Hepatocyte (in vitro differentiated cells): ENCODE results near the gene GMPR. TPM values are rescaled to one million over a fixed set of nuclear protein-coding genes. Genes with fewer than 3 reads are reported as not detected.

ENCODE experiments used
- DNase-seq: peaks from one replicate; pipeline ENCODE4 v3.0.0-alpha.2; 2016; ENCODE audit warnings: low spot score
- H2AFZ ChIP-seq: fragments of 200-600 bp; sonication (generic); 2 replicates; pipeline ENCODE4 v1.6.0; 2016; ENCODE audit warnings: antibody characterized with exemption, mild to moderate bottlenecking
- H3K27ac ChIP-seq: fragments of 200-600 bp; sonication (generic); 2 replicates; pipeline ENCODE4 v1.5.1; 2016; ENCODE audit warnings: mild to moderate bottlenecking
- H3K27me3 ChIP-seq: fragments of 200-600 bp; sonication (generic); 2 replicates; pipeline ENCODE4 v1.6.1; 2016
- H3K36me3 ChIP-seq: fragments of 200-600 bp; sonication (generic); replicated peaks from 2 replicates; pipeline ENCODE4 v1.5.1; 2016; ENCODE audit warnings: low read depth; ENCODE audit not compliant: insufficient read depth
- H3K4me1 ChIP-seq: fragments of 200-600 bp; sonication (generic); 2 replicates; pipeline ENCODE4 v1.5.1; 2016; ENCODE audit warnings: mild to moderate bottlenecking, moderate library complexity; ENCODE audit not compliant: insufficient read depth
- H3K4me2 ChIP-seq: fragments of 200-600 bp; sonication (generic); 2 replicates; pipeline ENCODE4 v1.6.0; 2016
- H3K4me3 ChIP-seq: fragments of 200-600 bp; sonication (generic); 2 replicates; pipeline ENCODE4 v1.5.1; 2016; ENCODE audit warnings: mild to moderate bottlenecking
- H3K79me2 ChIP-seq: fragments of 200-600 bp; sonication (generic); 2 replicates; pipeline ENCODE4 v1.6.0; 2017; ENCODE audit warnings: mild to moderate bottlenecking
- H3K9me2 ChIP-seq: fragments of 200-600 bp; sonication (generic); replicated peaks from 2 replicates; pipeline ENCODE4 v1.6.0; 2017; ENCODE audit warnings: mild to moderate bottlenecking; ENCODE audit not compliant: insufficient read depth
- H3K9me3 ChIP-seq: fragments of 200-600 bp; sonication (generic); 2 replicates; pipeline ENCODE4 v1.5.1; 2016; ENCODE audit warnings: low read depth, mild to moderate bottlenecking
- H4K20me1 ChIP-seq: fragments of 200-600 bp; sonication (generic); 2 replicates; pipeline ENCODE4 v1.6.0; 2016; ENCODE audit warnings: mild to moderate bottlenecking; ENCODE audit not compliant: insufficient read depth, poor library complexity, severe bottlenecking
- EZH2 ChIP-seq: fragments of 200-600 bp; sonication (generic); IDR thresholded peaks from 2 replicates; pipeline ENCODE4 v1.6.1; 2016; ENCODE audit warnings: antibody characterized with exemption, mild to moderate bottlenecking, borderline replicate concordance
- EZH2phosphoT487 ChIP-seq: fragments of 200-600 bp; sonication (generic); IDR thresholded peaks from one replicate; pipeline ENCODE4 v1.6.1; 2018; ENCODE audit warnings: antibody characterized with exemption, mild to moderate bottlenecking, low read depth, moderate library complexity; ENCODE audit not compliant: unreplicated experiment, severe bottlenecking
- WGBS: methylation state at CpG from one replicate; pipeline ENCODE4 v1.1.6; 2016; ENCODE audit warnings: low lambda C conversion rate; ENCODE audit errors: missing lambda C conversion rate; 5-methylcytosine and 5-hydroxymethylcytosine counted together
- polyA plus RNA-seq: library from polyadenylated mRNA; unstranded; fragments of >200 nt; fragmentation: Nextera tagmentation; extraction: Ambion mirVana; gene quantifications from 2 replicates; pipeline ENCODE4 v1.2.1, GENCODE V29; 2016
- total RNA-seq: library from RNA; depleted of rRNA; stranded (reverse); fragments of >200 nt; gene quantifications from 2 replicates; pipeline ENCODE4 v1.2.3, GENCODE V29; 2014
- TF ChIP-seq, protein P1 (sequence below): fragments of 200-600 bp; sonication (generic); IDR thresholded peaks from 2 replicates; pipeline ENCODE4 v1.5.1; 2016; ENCODE audit warnings: antibody characterized with exemption, mild to moderate bottlenecking; ENCODE audit not compliant: poor library complexity

The GMPR gene
- total and polyA plus RNA-seq, 2 experiments from 2014 or later = 6.1 to 16.5 TPM

- no peak overlapping the region for H2AFZ ChIP-seq
- TF ChIP-seq EZH2phosphoT487 (no peak), EZH2 (no peak)
- TF ChIP-seq, protein P1, sequence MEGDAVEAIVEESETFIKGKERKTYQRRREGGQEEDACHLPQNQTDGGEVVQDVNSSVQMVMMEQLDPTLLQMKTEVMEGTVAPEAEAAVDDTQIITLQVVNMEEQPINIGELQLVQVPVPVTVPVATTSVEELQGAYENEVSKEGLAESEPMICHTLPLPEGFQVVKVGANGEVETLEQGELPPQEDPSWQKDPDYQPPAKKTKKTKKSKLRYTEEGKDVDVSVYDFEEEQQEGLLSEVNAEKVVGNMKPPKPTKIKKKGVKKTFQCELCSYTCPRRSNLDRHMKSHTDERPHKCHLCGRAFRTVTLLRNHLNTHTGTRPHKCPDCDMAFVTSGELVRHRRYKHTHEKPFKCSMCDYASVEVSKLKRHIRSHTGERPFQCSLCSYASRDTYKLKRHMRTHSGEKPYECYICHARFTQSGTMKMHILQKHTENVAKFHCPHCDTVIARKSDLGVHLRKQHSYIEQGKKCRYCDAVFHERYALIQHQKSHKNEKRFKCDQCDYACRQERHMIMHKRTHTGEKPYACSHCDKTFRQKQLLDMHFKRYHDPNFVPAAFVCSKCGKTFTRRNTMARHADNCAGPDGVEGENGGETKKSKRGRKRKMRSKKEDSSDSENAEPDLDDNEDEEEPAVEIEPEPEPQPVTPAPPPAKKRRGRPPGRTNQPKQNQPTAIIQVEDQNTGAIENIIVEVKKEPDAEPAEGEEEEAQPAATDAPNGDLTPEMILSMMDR = no peak
- no peak overlapping the region for H3K27ac ChIP-seq
- no peaks in the 10 kb centered on the region for H3K27me3 ChIP-seq
- H3K4me1 ChIP-seq = peaks cover 6% of the 10 kb centered on the region
- DNase-seq = no peak
- no peaks in the 10 kb centered on the region for H3K9me2 ChIP-seq
- no peak overlapping the region for H3K4me2 ChIP-seq
- WGBS = 79% methylated on average over 5 of the region's 5 CpGs
- no peaks in the 10 kb centered on the region for H3K36me3 ChIP-seq
- H3K9me3 ChIP-seq = no peaks in the 10 kb centered on the region
- H3K79me2 ChIP-seq = no peaks in the 10 kb centered on the region
- no peak overlapping the region for H3K4me3 ChIP-seq
- H4K20me1 ChIP-seq = no peaks in the 10 kb centered on the region
Measured at GRCh38 chr6:16270178-16270794, 31.9 kb downstream of the GMPR start.

DNA sequence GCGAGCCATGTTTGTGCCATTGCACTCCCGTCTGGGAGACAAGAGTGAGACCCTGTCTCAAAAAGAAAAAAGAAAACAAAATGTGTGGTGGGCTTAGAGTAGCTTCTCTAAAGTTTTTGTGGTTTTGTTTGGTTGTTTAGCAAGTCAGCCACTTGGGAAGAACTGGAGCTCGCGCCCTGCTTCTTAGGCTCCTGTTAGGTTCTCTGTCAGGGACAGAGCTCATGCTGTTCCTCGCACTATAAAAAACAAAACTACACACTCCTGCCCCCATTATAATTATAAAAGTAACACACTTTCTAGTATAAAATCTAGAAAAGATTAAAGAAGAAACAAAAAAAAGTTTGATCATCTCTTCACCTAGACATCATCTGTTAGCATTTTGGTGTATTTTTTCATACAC, 33.0 kb downstream of the GMPR start:
- Histone ChIP-seq H3K4me1 (peaks cover 6% of the 10 kb centered on the region), H3K9me2 (no peaks in the 10 kb centered on the region), H4K20me1 (no peaks in the 10 kb centered on the region), H3K4me2 (no peak overlapping the region), H3K9me3 (no peaks in the 10 kb centered on the region), H3K36me3 (no peaks in the 10 kb centered on the region), H2AFZ (no peak overlapping the region), H3K4me3 (no peak overlapping the region), H3K27ac (no peak overlapping the region), H3K27me3 (no peaks in the 10 kb centered on the region), H3K79me2 (no peaks in the 10 kb centered on the region)
- no peak for TF ChIP-seq EZH2
- TF ChIP-seq, protein P1 = no peak
- no peak for TF ChIP-seq EZH2phosphoT487
- DNase-seq = no peak
- WGBS = 95% methylated on average over 5 of the region's 5 CpGs

DNA sequence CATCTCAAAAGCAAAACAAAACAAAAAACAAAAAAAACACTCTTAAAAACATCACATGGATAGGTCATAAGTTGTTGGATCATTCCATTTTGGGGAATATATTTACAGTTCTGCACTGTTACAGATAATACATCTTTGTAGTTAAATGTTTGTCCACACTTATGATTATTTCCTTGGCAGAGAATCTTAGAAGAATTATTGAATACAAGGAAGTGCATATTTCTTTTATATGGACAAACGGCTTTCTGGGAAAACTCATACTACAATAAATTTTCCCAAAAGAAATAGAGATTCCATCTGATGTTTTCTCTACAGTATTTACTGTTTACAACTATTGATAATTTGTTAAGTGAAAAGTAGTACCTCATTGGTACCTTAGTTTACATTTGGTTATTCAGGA, 33.8 kb downstream of the GMPR start:
- H3K9me2 ChIP-seq = no peaks in the 10 kb centered on the region
- H3K4me3 ChIP-seq = no peak overlapping the region
- H3K9me3 ChIP-seq = no peaks in the 10 kb centered on the region
- H3K27me3 ChIP-seq = no peaks in the 10 kb centered on the region
- no peaks in the 10 kb centered on the region for H3K36me3 ChIP-seq
- peaks cover 13% of the 10 kb centered on the region for H3K4me1 ChIP-seq
- H3K4me2 ChIP-seq = no peak overlapping the region
- no peaks in the 10 kb centered on the region for H4K20me1 ChIP-seq
- TF ChIP-seq, protein P1 = no peak
- no peak for TF ChIP-seq EZH2
- no peak for TF ChIP-seq EZH2phosphoT487
- no peaks in the 10 kb centered on the region for H3K79me2 ChIP-seq
- H3K27ac ChIP-seq = no peak overlapping the region
- no peak for DNase-seq
- 62% methylated on average over 1 of the region's 1 CpG for WGBS
- H2AFZ ChIP-seq = no peak overlapping the region

- WGBS = 35% methylated on average over 1 of the region's 1 CpG
- no peak overlapping the region for H3K4me3 ChIP-seq
- H3K36me3 ChIP-seq = no peaks in the 10 kb centered on the region
- no peak overlapping the region for H2AFZ ChIP-seq
- H4K20me1 ChIP-seq = no peaks in the 10 kb centered on the region
- no peaks in the 10 kb centered on the region for H3K79me2 ChIP-seq
- H3K9me2 ChIP-seq = no peaks in the 10 kb centered on the region
- no peak overlapping the region for H3K27ac ChIP-seq
- TF ChIP-seq, protein P1 = no peak
- TF ChIP-seq EZH2phosphoT487 (no peak), EZH2 (no peak)
- peak; percentile 38 for DNase-seq
- H3K4me1 ChIP-seq = peaks cover 20% of the 10 kb centered on the region
- no peak overlapping the region for H3K4me2 ChIP-seq
- H3K9me3 ChIP-seq = no peaks in the 10 kb centered on the region
- H3K27me3 ChIP-seq = no peaks in the 10 kb centered on the region
Measured at GRCh38 chr6:16273256-16273655, 34.9 kb downstream of the GMPR start.
